Transverse colon (tissue), 3 donors: ENCODE results near the gene KLF5.

Source experiments
- CTCF ChIP-seq, 5 experiments: fragments of 200-600 bp in 3 of 5; fragments of 450-650 bp in 2 of 5; sonication (generic) in 3 of 5; IDR thresholded peaks; 1 replicate in 2 of 5; 2 replicates in 3 of 5; pipeline ENCODE4 v1.5.1; 2016 to 2017; ENCODE audit warnings: antibody characterized with exemption in 5 of 5, inconsistent platforms in 3 of 5, mild to moderate bottlenecking in 2 of 5, moderate library complexity in 1 of 5
- EP300 ChIP-seq: sonication (generic); formaldehyde crosslinking; IDR thresholded peaks from one replicate; pipeline ENCODE4 v1.6.1; 2017; ENCODE audit warnings: antibody characterized with exemption, low read depth
- POLR2A ChIP-seq: fragments of 450-650 bp; IDR thresholded peaks from one replicate; pipeline ENCODE4 v1.6.1; 2016; ENCODE audit warnings: antibody characterized with exemption, mild to moderate bottlenecking, moderate library complexity

- TF ChIP-seq POLR2A (no peak), EP300 (no peak), CTCF (IDR thresholded peaks at IDR 0.05) (no peak)
Observed at GRCh38 chr13:73061473-73061872, 2.7 kb downstream of the KLF5 start.
